GM18505 (cell line): ENCODE results near the gene OPN4.

ENCODE experiments used
- ATAC-seq: cut with Tn5 transposase; IDR thresholded peaks from one replicate; pipeline ENCODE4 v1.9.1; 2021; ENCODE audit not compliant: unreplicated experiment
- POLR2A ChIP-seq: IDR thresholded peaks from 4 replicates; pipeline ENCODE4 v1.6.1; 2011; ENCODE audit warnings: borderline replicate concordance; ENCODE audit not compliant: insufficient read depth, insufficient read length; ENCODE audit errors: extremely low read depth

The OPN4 gene

DNA sequence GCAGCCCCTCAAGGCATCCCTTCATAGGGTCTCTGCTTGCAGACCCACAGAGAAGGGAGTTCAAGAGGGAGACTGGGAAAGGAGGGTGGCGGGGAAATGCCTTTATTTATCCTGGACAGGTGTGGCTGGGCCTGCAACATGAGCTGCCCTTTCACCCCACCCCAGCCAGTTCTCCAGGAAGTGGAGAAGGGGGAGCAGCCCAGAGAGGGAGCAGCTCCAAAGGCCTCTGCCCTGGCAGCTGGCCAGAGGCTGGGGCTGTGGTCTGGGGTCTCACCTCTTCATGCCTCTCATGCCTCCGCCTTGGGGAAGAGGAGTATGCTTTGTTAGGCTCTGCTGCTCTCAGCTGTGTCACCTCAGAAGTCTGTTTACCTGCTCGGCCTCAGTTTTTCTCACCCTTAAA, 17.1 kb downstream of the OPN4 start:
- no peak for TF ChIP-seq POLR2A
- ATAC-seq: no peak

DNA sequence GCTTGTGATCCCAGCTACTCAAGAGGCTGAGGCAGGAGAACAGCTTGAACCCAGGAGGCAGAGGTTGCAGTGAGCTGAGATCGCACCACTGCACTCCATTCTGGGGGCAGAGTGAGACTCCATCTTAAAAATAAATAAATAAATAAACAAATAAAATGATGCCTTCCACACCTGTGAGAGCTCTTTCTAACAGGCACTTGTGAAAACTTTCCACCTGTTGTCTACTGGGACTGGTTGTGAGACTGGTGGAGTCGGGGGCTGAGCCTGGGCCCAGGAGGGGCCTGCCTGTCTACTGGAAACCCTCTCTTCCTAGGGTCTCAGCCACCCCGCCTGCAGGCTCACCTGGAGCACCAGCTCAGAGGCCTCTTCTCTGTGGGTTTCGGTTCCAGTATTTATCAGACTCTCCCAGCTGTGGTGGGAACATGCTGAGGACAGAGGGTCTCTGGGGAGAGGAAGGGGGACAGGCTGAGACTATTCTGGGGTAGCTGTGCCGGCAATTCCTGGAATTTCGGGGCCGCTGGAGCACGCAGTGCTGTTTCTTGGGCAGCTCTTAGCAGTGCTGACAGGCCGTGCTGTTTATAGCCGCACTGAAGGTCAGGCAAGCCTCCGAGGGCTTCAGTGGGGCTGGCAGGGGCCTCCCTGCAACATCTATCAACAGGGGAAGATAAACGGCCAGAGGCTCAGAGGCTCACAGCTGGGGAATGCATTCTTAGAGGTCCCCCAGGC, 17.8 kb downstream of the OPN4 start:
- no peak for ATAC-seq
- no peak for TF ChIP-seq POLR2A

DNA sequence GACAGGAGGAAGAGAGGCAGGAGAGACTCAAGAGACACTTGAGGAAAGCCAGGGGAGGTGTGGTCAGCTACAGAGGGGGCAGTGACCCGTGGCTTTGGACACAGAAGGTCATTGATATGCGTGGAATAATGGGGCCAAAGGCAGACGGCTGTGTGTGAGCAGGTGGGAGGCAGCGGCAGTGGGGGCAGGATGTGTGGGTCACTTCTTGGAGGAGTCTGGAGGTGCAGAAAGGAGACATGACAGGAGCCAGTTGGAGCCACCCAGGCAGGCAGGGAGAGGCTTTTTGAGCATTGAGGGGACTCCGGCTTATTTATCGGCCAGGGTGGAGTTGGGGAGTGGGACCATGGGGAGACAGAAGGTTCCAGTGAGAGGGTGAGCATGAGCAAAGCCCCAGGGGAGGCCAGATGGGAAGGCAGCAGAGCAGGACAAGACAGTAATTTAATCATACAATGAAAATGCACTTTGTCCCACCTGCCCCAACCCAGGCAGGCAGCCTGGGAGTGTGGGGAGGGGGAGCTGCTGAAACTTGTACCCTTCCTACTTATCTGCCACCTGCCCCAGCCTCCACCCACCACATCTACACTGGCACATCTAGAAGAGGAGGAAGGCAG, 19.0 kb downstream of the OPN4 start:
- no peak for ATAC-seq
- no peak for TF ChIP-seq POLR2A

DNA sequence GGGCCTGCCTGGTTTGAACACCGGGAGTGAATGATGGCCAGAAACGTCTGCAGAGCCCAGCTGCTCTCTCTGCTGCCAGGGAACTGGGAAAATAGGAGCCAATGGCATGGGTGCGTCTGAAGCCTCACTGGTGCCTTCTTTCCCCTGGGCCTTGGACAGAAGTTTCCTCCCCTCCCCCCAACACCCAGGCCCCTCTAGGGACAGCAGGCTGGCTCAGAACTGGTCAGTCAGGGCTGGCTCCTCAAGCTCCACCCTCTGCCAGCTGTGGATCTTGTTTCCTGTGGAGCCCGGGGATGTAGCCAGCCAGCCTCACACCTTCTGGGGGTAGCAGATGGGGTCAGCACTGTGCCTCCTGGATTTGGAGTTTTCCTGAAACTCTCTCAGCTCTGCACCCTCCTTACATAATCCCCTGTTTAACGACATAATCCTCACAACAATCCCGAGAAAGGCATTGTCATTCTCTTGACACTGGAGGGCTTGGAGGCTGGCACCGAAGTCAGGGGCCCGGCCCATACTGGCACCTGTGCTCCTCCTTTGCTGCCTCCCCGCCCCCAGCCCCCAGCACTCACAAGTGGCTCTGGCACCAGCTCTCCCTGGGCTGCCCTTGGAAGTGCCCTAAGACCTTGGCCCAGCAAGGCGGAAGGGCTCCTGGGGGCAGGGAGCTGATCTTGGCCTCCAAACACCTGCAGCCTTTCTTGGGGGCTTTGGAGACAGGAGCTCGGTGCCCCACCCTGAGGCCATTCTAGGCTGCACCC, 19.7 kb downstream of the OPN4 start:
- TF ChIP-seq POLR2A: no peak
- ATAC-seq: no peak

DNA sequence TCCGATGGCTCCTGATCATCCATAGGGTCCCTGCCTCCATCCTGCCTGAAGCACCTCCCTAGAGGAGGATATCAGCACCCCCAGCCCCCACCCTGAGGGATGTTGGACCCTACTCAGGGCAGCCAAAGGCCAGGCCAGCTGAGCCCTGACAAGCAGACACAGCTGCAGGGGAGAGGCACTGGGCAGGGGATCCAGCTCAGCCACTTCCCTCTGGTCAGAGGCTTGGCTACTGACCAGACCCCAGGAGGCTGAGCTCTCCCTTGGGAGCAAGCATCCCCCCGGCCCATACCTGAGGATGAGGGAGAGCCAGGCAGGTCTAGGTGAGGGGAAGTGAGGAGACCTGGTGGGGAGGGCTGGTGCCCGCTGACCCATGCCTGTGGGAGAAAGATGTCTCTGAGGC, 20.6 kb downstream of the OPN4 start:
- no peak for ATAC-seq
- no peak for TF ChIP-seq POLR2A

DNA sequence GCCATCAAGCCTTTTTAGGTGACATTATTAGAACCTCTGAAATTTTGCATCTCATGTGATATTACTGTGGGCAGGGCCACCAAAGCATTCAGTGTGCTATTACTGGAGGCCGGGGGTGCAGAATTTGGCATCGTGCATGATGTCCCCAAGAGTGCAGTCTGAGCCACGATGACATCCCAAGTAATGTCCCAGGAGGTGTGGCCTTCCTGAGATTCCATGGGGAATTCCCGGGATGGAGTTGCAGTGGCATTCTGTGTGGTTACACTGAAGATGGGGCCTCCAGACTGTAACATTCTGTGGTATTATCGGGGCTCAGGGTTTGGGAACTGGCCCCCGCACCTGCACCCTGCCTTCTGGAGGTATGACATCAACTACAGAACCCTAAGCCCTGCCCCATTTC, 23.0 kb downstream of the OPN4 start:
- no peak for ATAC-seq
- TF ChIP-seq POLR2A: no peak

DNA sequence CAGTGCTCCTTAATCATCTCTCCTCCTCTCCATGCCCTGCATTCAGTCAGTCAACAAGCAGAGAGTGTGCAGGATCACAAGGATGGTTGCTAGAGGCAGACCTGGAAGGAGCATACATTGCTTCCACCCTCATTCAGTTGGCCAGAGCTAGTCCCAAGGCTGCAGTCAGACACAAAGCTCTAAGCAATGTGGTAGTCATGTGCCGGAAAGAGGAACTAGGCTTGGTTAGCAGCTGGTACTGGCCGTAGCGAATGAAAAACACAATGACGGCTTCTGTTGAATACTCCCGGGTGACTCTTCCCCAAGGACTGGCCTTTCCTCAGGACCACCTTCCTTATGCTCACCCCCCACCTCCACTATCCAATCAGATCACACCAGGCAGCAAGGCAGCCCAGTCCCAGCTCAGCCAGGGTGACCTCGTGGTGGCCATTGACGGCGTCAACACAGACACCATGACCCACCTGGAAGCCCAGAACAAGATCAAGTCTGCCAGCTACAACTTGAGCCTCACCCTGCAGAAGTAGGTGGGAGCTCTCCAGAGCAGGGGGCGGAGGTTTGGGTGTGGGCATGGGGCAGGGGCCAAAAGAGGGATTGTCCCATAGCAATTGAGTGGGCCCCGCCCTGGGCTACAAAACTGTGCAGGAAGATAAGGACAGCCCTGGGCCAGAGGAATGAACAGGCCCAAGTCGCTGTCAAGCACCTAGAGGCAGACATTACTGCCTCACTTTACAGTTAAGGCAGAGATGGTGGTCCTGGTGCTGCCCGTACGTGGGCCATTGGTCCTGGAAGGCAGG, 24.8 kb downstream of the OPN4 start:
- no peak for ATAC-seq
- no peak for TF ChIP-seq POLR2A

DNA sequence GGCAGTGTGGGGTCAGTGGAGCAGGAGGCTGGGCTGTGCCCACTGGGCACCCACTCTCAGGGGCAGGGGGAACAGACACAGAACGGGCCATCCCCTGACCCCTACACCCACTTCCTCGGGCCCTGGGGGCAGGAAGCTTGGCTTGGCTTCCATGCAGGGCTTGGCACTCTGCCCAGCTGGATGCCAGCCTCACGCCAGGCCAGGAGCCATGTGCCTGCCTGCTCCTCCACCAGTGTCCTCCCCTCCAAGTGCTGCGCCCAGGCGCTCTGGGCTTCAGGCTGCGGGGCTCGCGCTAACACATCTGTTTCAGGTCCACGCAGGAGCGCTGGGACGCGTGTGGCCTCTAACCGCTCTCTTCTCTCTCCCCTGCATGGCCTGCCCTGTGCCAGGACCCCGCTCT, 26.7 kb downstream of the OPN4 start:
- no peak for ATAC-seq
- no peak for TF ChIP-seq POLR2A

DNA sequence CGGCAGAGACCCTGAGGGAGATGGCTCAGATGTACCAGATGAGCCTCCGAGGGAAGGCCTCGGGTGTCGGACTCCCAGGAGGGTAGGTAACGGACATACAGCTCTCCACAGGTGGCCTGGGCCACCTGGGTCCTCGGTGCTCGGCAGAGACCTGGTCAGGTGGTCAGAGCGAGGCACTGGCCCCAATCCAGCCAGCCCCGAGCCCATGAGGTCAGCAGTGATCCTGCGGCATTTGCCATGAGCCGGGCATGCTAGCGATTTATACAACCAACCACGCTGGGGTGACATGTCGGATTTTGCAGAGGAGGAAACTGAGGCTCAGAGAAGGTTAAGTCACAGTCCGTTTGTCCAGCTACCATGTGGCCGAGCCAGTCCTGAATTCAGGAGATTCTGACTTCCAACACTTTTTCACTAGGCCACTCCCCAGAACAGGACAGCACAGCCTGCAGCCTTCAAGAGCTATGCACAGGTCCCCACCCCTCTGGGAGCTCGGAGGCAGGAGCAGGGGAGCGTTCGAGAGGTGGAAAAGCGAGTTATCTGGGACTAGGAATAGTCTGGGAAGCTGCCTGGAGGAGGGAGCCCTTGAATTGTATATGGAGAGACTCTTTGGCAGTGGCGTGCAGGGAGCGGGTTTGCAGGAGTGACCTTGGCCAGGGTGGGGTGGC, 27.5 kb downstream of the OPN4 start:
- TF ChIP-seq POLR2A: no peak

DNA sequence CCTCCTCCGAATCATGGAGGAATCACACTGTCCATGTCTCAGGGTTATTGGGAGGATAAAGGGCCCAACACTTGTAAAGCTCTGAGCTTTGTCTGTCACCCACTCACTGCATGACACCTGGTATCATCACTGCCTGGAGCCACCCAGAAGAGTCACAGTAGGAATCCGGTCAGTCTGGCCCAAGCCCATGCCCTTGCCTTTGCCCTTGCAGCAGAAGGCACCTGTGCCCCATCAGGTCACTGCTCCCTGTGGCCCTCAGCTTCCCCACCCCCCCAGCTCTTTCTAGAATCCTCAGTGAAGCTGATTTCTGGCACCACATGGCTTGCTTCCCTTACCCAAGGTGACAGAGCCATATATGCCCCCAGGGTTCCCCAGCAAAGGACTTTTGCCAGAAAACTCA, 28.3 kb downstream of the OPN4 start:
- no peak for ATAC-seq
- TF ChIP-seq POLR2A: no peak

More for the DNA sequence above, 27.5 kb downstream of the OPN4 start:
- ATAC-seq: no peak

DNA sequence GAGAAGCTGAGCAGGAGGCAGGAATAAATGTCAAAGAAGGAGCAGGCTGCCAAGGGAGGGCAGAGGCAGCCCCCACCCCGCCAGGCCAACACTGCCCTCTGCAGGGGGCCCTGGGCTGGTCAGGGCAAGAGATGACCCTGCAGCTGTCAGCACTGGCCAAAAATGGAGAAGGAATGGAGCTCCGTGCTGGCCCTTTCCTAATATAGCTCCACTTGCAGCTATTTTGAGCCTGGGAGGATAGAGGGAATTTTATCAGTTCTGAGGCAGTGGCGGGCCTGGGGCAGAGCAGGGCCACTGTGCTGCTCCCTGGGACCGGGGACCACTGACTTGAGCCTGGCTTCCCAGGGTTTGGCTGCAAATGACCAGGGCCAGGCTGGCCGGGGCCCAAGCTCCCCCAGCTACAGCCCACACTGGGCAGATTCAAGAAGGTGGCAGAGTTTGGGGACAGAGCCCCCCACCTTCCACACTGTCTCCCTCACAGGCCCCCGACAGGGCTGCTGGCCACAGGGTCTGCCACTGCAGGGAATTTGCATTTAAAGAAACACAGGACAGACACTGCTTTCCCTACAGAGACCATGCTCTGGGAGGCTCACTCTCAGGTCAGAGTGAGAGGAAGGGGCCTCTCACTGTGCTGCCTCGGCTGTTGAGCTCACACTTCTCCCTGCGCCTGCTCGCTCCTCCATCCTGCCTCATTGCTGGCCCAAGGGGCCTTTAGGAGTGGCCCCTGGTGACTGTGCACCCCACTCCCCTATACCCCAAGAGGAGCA, 30.2 kb downstream of the OPN4 start:
- ATAC-seq: no peak
- TF ChIP-seq POLR2A: no peak

DNA sequence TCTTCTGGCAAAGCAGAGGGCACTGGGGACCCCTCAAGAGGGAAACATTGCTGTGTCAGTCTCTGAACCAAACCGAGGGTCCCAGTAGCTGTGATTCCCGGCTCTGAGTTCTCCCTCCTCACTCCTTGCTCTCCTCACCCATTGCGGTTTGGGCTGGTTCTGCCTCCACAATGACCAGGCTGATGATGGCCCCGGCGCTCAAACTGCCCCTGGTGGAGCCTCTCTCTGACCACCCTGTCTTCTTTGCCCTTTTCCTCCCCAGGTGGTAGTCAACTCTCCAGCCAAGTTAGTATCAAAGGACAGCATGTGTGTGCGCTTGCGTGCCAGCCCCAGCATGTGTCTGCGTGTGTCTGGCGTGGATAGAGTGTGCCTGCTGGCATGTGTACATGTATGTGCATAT, 31.1 kb downstream of the OPN4 start:
- no peak for ATAC-seq
- no peak for TF ChIP-seq POLR2A

DNA sequence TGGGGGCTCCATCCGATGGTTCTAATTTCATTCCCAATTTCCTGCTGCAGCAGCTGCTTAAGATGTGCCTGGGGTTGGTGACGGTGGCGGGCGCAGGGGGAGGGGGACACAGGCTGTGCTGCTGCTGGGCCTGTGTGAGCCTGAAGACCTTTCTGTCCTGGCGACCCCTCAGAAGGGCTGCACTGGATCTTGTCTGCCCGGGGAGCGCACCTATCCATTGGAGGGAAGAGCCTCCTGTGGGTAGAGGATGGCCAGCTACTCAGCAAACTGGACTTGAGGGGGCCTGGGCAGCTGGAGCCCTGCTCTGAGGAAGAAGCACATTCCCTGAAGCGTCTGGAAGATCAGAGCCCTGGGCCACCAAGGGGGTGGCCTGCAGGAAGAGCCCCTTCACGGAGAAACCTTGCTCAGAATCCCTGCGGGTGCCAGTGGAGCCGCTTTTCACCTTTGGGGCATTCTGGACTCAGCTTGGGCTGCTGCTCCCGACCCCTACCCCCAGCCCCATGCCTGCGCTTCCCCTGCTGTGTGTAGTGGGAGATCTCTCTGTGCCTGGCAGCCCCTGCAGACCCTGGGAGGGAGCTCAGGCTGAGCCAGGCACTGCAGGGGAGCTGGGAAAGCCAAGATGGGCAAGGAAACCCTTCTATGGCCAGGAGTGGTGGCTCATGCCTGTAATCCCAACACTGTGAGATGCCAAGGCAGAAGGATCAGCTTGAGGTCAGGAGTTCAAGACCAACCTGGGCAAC, 31.7 kb downstream of the OPN4 start:
- no peak for TF ChIP-seq POLR2A
- ATAC-seq: no peak
